HFFc6 (cell line): ENCODE results near the gene DMGDH. TPM values are rescaled to one million over a fixed set of nuclear protein-coding genes. Genes with fewer than 3 reads are reported as not detected.

Experiments
- DNase-seq: peaks from one replicate; pipeline ENCODE4 v3.0.0-alpha.2; 2018
- H3K27ac Mint-ChIP-seq: 2 replicates; pipeline ENCODE4 v1.8.0; 2020; ENCODE audit warnings: mild to moderate bottlenecking, mixed read lengths
- H3K27me3 Mint-ChIP-seq: 2 replicates; pipeline ENCODE4 v1.8.0; 2021; ENCODE audit warnings: mild to moderate bottlenecking, moderate library complexity, mixed read lengths; ENCODE audit not compliant: insufficient read depth
- H3K36me3 Mint-ChIP-seq: 2 replicates; pipeline ENCODE4 v1.8.0; 2021; ENCODE audit warnings: low read depth, mixed read lengths
- H3K4me1 Mint-ChIP-seq: 2 replicates; pipeline ENCODE4 v1.8.0; 2020; ENCODE audit warnings: low read depth, mixed read lengths
- H3K4me3 Mint-ChIP-seq: 2 replicates; pipeline ENCODE4 v1.8.0; 2020; ENCODE audit warnings: mild to moderate bottlenecking, moderate library complexity, mixed read lengths
- H3K9me3 Mint-ChIP-seq: 2 replicates; pipeline ENCODE4 v1.8.0; 2020; ENCODE audit warnings: mild to moderate bottlenecking, mixed read lengths
- total RNA-seq, 6 experiments: library from RNA; stranded (reverse); fragmentation: NEBNext Ultra II Directional; extraction: Animal tissue kit (Norgen Biotek cat#: 25700); gene quantifications; 2 replicates in 1 of 6; 3 replicates in 5 of 6; pipeline ENCODE4 v1.2.3, GENCODE V29; 2021
- TF ChIP-seq, protein P1 (sequence below): fragments of 200-600 bp; sonication (generic); IDR thresholded peaks from 2 replicates; pipeline ENCODE4 v1.5.0; 2021; ENCODE audit warnings: antibody characterized with exemption, mild to moderate bottlenecking

Gene DMGDH
- total RNA-seq, 6 experiments from 2014 or later, result 0.18 to 0.58 (median 0.52) TPM; not detected in 1

DNA sequence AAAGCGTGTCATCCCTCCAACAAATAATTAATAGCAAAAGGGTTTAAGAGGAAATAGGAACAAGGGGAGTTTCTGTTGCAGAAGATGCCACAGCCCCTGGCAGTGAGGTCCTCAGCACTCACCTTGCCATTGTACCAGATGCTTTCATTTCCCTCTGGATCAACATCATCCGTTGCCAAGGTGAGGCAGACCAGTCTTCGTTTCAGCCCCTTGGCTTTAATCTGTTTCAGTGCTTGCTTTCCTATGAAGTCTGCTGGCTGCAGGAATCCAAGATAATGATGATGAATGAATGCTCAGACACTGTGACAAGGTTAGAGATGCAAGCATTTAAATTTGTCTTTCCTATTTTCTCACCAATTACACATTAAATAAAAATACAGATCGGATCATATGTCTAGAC lies 64.3 kb downstream of the DMGDH start:
- DNase-seq, result no peak
- Mint-ChIP-seq H3K27ac (no peak overlapping the region), H3K36me3 (no peaks in the 10 kb centered on the region), H3K4me3 (no peak overlapping the region), H3K4me1 (peaks cover 35% of the 10 kb centered on the region), H3K9me3 (no peaks in the 10 kb centered on the region), H3K27me3 (peaks cover 16% of the 10 kb centered on the region)
- TF ChIP-seq, protein P1, sequence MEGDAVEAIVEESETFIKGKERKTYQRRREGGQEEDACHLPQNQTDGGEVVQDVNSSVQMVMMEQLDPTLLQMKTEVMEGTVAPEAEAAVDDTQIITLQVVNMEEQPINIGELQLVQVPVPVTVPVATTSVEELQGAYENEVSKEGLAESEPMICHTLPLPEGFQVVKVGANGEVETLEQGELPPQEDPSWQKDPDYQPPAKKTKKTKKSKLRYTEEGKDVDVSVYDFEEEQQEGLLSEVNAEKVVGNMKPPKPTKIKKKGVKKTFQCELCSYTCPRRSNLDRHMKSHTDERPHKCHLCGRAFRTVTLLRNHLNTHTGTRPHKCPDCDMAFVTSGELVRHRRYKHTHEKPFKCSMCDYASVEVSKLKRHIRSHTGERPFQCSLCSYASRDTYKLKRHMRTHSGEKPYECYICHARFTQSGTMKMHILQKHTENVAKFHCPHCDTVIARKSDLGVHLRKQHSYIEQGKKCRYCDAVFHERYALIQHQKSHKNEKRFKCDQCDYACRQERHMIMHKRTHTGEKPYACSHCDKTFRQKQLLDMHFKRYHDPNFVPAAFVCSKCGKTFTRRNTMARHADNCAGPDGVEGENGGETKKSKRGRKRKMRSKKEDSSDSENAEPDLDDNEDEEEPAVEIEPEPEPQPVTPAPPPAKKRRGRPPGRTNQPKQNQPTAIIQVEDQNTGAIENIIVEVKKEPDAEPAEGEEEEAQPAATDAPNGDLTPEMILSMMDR, result no peak

DNA sequence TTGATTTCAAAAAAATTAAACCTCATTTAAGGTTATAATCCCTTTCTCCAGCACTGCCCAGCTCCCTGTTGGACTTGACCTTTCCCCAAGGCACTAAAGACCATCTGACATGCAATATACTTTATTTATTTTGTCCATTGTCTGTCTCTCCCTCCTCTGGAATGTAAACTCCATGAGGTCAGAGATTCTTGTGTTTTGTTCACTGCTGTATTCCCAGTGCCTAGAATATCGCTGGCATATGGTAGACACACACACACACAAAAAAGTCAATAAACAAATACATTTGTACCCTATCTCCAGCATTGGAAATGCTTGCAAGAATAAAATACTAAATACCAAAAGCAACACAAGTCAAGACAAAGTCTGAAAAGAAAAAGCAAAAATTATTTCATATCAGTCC lies 67.1 kb downstream of the DMGDH start:
- H3K27me3 Mint-ChIP-seq, result peaks cover 13% of the 10 kb centered on the region
- H3K27ac Mint-ChIP-seq, result peak overlapping the region; percentile 61
- TF ChIP-seq, protein P1, result no peak
- DNase-seq, result no peak
- no peaks in the 10 kb centered on the region for H3K36me3 Mint-ChIP-seq
- H3K4me3 Mint-ChIP-seq, result peak overlapping the region; percentile 53; the same call in 1 of the 2 replicates
- peaks cover 25% of the 10 kb centered on the region for H3K4me1 Mint-ChIP-seq
- H3K9me3 Mint-ChIP-seq, result no peaks in the 10 kb centered on the region

DNA sequence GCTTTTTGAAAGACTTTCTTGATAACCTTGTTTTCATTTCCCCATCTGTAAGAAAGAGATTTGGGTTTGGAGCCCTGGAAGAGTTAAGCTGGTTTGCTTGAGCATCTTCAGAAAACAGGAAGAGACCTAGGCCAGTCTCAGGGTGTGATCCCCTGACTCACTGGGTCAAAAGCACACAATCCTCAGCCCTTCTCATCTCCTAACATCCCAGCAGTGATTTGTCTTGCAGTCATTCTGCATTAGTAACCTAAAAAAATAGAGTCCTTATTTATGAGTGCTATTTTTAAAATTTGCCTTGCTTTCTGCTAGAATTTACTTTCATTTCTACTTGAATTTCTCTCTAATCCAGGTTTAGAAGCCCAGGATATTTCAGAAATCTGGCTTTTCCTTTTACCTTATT lies 68.0 kb downstream of the DMGDH start:
- peaks cover 25% of the 10 kb centered on the region for H3K4me1 Mint-ChIP-seq
- no peaks in the 10 kb centered on the region for H3K9me3 Mint-ChIP-seq
- TF ChIP-seq, protein P1, result no peak
- no peak for DNase-seq
- peaks cover 10% of the 10 kb centered on the region for H3K27me3 Mint-ChIP-seq
- H3K27ac Mint-ChIP-seq, result peak overlapping the region; percentile 61; the same call in 1 of the 2 replicates
- peak overlapping the region; percentile 53; the same call in 1 of the 2 replicates for H3K4me3 Mint-ChIP-seq
- H3K36me3 Mint-ChIP-seq, result no peaks in the 10 kb centered on the region

DNA sequence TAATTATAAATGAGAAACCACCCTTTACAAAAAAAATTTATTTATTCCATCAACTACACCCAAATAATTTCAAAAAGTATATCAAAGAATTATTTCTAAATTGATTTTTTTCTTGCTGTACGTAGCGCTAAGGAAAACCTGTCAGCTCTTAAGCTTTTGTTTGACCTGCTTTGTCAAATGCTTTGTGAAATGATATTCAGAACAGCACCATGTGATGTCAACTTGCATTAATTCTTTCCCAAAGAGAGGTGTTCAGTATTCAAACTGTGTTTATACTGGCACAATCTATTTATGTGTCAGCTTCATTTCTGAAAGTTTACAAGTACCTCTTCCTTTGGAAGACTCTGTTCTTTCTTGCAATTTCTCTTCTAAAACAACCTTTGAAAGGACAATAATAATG lies 72.4 kb downstream of the DMGDH start:
- Mint-ChIP-seq H3K27me3 (no peaks in the 10 kb centered on the region; the same call in 1 of the 2 replicates), H3K36me3 (no peaks in the 10 kb centered on the region), H3K27ac (no peak overlapping the region), H3K9me3 (no peaks in the 10 kb centered on the region), H3K4me1 (peaks cover 14% of the 10 kb centered on the region), H3K4me3 (no peak overlapping the region)
- no peak for DNase-seq
- TF ChIP-seq, protein P1, result no peak

DNA sequence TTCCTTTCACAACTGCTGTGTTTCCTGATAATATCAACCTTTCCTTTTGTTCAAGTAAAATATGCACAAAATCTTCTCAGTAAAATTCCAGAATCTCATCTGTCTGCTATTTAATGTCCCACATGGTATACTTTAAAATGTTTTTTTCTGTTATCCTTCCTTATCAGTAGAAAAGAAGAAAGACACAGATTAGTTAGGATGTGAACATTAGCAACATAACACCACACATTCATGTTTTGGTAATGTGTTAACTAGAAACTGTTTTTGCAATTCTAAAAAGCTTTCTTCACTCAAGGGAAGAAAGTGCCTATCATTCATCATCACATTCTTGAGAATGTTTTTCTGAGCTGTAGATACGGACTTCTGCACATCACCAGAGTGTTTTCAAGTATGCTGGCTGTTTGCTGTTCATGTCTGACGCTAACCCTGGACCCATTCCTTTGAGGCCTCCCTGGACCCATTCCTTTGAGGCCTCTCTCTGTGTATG lies 73.9 kb downstream of the DMGDH start:
- Mint-ChIP-seq H3K4me1 (no peaks in the 10 kb centered on the region; the same call in 1 of the 2 replicates), H3K27me3 (no peaks in the 10 kb centered on the region; the same call in 1 of the 2 replicates), H3K4me3 (no peak overlapping the region), H3K9me3 (no peaks in the 10 kb centered on the region), H3K36me3 (no peaks in the 10 kb centered on the region), H3K27ac (no peak overlapping the region)
- no peak for DNase-seq
- TF ChIP-seq, protein P1, result no peak
